Esophagus squamous epithelium (tissue), 5 donors: ENCODE results near the gene MARCHF9. TPM values are rescaled to one million over a fixed set of nuclear protein-coding genes. Genes with fewer than 3 reads are reported as not detected.

Experiments used
- DNase-seq: peaks from one replicate; lab custom pipeline; 2025; lab: John Stamatoyannopoulos, UW
- H3K27ac ChIP-seq, 4 donors: fragments of 200-600 bp; sonication (generic); one replicate each; pipeline ENCODE4 v1.5.1; 2016 to 2019; ENCODE audit warnings: mild to moderate bottlenecking in 1 of 4
- H3K27me3 ChIP-seq, 4 donors: fragments of 200-600 bp; sonication (generic); 1 replicate in 3 of 4; 2 replicates in 1 of 4; pipeline versions ENCODE4 v1.5.1 to v1.6.0; 2017 to 2021; ENCODE audit warnings: antibody characterized with exemption in 1 of 4
- H3K36me3 ChIP-seq, 3 donors: fragments of 200-600 bp; sonication (generic); one replicate each; pipeline ENCODE4 v1.5.1; 2016 to 2019
- H3K4me1 ChIP-seq, 3 donors: fragments of 200-600 bp; sonication (generic); one replicate each; pipeline ENCODE4 v1.5.1; 2017 to 2019
- H3K4me3 ChIP-seq, 4 donors: fragments of 200-600 bp; sonication (generic); 1 replicate in 3 of 4; 2 replicates in 1 of 4; pipeline ENCODE4 v1.5.1; 2016 to 2019; ENCODE audit warnings: mild to moderate bottlenecking in 2 of 4, moderate library complexity in 1 of 4
- H3K9me3 ChIP-seq, 3 donors: fragments of 200-600 bp; sonication (generic); one replicate each; pipeline ENCODE4 v1.5.1; 2016 to 2019
- POLR2A ChIP-seq, 4 donors: fragments of 450-650 bp; IDR thresholded peaks; one replicate each; pipeline ENCODE4 v1.6.1; 2017; ENCODE audit warnings: antibody characterized with exemption in 4 of 4, mild to moderate bottlenecking in 4 of 4, moderate library complexity in 3 of 4
- WGBS, 2 donors: methylation state at CpG; one replicate each; pipeline ENCODE4 v1.1.5; 2018; 5-methylcytosine and 5-hydroxymethylcytosine counted together
- intact Hi-C: fragments of 100-400 bp; cut with DNase I; formaldehyde crosslinking; loops from one replicate; pipeline ENCODE4 v1.15.0; 2022
- total RNA-seq, 4 donors: library from RNA; depleted of rRNA; stranded (reverse); fragments of >200 nt; gene quantifications; one replicate each; pipeline ENCODE4 v1.1.0, GENCODE V29; 2016
- TF ChIP-seq, protein P1 (sequence below), 6 experiments: fragments of 450-650 bp in 4 of 6; fragments of 200-600 bp in 2 of 6; sonication (generic) in 2 of 6; IDR thresholded peaks; one replicate each; pipeline ENCODE4 v1.5.1; 2016 to 2019; ENCODE audit warnings: antibody characterized with exemption in 6 of 6, mild to moderate bottlenecking in 4 of 6, moderate library complexity in 4 of 6
- donor health status: DM: yes; HTN: yes; CAD: no.

MARCHF9 gene
- total RNA-seq, 4 donors from 2014 or later: 3.6 to 8.4 (median 5.3) TPM

DNA sequence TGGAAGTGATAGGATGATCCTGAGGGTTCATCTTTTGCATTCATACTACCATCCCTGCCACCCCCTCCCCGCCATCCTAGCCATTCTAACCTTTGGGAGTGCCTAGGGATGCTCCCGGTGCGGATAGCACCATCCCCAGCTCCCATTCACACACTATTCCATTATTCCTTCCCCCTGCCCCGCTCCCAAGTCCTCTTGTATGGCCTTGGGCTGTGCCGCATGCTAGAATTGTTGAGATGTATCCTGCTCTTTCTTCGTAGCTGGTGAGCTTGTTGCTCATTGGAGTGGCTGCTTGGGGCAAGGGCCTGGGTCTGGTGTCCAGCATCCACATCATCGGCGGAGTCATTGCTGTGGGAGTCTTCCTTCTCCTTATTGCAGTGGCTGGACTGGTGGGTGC, 9.4 kb upstream of the MARCHF9 start:
- H3K36me3 ChIP-seq: peaks cover 7 to 43% (median 18%) of the 10 kb centered on the region in 3 donors
- no peak for DNase-seq
- peaks cover 0 to 35% (median 8%) of the 10 kb centered on the region in 3 donors for H3K4me1 ChIP-seq
- H3K27me3 ChIP-seq: peaks cover 0 to 19% (median 0%) of the 10 kb centered on the region in 4 donors
- peak overlapping the region; percentile 94 to 99 (median 96) for H3K27ac ChIP-seq
- WGBS, 2 donors: 41 to 64% methylated on average over 8 of the region's 8 CpGs
- peak overlapping the region; percentile 75 to 91 (median 80) for H3K4me3 ChIP-seq
- intact Hi-C loops: no loop called here
- TF ChIP-seq, protein P1, sequence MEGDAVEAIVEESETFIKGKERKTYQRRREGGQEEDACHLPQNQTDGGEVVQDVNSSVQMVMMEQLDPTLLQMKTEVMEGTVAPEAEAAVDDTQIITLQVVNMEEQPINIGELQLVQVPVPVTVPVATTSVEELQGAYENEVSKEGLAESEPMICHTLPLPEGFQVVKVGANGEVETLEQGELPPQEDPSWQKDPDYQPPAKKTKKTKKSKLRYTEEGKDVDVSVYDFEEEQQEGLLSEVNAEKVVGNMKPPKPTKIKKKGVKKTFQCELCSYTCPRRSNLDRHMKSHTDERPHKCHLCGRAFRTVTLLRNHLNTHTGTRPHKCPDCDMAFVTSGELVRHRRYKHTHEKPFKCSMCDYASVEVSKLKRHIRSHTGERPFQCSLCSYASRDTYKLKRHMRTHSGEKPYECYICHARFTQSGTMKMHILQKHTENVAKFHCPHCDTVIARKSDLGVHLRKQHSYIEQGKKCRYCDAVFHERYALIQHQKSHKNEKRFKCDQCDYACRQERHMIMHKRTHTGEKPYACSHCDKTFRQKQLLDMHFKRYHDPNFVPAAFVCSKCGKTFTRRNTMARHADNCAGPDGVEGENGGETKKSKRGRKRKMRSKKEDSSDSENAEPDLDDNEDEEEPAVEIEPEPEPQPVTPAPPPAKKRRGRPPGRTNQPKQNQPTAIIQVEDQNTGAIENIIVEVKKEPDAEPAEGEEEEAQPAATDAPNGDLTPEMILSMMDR (IDR thresholded peaks at IDR 0.05): no peak
- TF ChIP-seq POLR2A (IDR thresholded peaks at IDR 0.05): no peak
- H3K9me3 ChIP-seq: no peaks in the 10 kb centered on the region

- no peak for DNase-seq
- Histone ChIP-seq H3K27me3 (peaks cover 0 to 14% (median 0%) of the 10 kb centered on the region in 4 donors), H3K36me3 (peaks cover 7 to 46% (median 18%) of the 10 kb centered on the region in 3 donors), H3K4me3 (peak overlapping the region in 3 of 4 donors; percentile 76 to 91 (median 83)), H3K9me3 (no peaks in the 10 kb centered on the region), H3K4me1 (peaks cover 5 to 40% (median 11%) of the 10 kb centered on the region in 3 donors), H3K27ac (peak overlapping the region in 3 of 4 donors; percentile 96 to 99 (median 97))
- 58 to 59% methylated on average over 3 of the region's 3 CpGs for WGBS, 2 donors
- intact Hi-C loops: no loop called here
- no peak for TF ChIP-seq POLR2A (IDR thresholded peaks at IDR 0.05)
- TF ChIP-seq, protein P1 (IDR thresholded peaks at IDR 0.05): no peak
Measured at GRCh38 chr12:57746025-57746424, 8.9 kb upstream of the MARCHF9 start.

- intact Hi-C loops: no loop called here
- no peak overlapping the region for H3K4me3 ChIP-seq
Measured at GRCh38 chr12:57749061-57749460, 5.8 kb upstream of the MARCHF9 start.

DNA sequence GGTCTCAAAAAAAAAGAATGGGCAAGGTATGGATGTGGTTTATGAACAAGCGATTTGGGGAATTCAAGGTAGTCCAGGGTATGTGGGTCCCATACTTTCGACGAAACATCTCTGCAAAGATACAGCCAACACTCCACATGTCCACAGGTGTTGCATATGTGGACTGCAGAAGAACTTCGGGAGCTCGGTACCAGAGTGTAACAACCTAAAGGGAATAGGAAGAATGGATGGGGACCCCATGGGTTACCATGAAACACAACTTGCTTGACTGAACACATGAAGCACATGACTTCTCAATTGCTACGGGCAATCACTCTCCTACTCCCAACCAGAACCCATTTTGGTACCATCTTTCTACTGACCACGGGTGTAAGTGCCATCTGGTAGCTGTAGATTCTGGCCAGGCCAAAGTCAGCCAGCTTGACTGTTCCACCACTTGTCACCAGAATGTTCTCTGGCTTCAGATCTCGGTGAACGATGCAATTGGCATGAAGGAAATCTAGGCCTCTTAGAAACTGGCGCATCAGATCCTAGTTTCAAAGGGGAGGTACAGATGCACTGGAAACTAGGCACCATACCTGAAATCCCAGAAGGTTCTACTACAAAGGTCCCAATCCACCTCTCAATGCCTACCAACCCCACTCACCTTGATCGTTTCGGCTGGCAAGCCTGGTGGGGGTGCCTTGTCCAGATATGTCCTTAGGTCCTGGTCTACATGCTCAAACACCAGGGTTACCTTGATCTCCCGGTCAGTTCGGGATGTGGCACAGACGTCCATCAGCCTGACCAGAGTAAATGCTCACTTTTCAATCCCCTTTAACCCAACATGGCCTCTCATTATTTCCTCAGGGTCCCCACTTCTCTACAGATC, 4.1 kb upstream of the MARCHF9 start:
- no peaks in the 10 kb centered on the region for H3K9me3 ChIP-seq

More at GRCh38 chr12:57749061-57749460, 5.8 kb upstream of the MARCHF9 start:
- no peaks in the 10 kb centered on the region for H3K27me3 ChIP-seq
- H3K9me3 ChIP-seq: no peaks in the 10 kb centered on the region
- no peak for TF ChIP-seq POLR2A (IDR thresholded peaks at IDR 0.05)
- TF ChIP-seq, protein P1 (IDR thresholded peaks at IDR 0.05): no peak
- H3K36me3 ChIP-seq: peaks cover 7 to 46% (median 18%) of the 10 kb centered on the region in 3 donors
- H3K27ac ChIP-seq: no peak overlapping the region
- H3K4me1 ChIP-seq: peaks cover 22 to 50% (median 27%) of the 10 kb centered on the region in 3 donors
- no peak for DNase-seq
- WGBS, 2 donors: 78% methylated on average over 3 of the region's 5 CpGs; no CpG with 5 or more reads in 1 of the 2 donors

More for the DNA sequence above, 4.1 kb upstream of the MARCHF9 start:
- peaks cover 27 to 50% (median 29%) of the 10 kb centered on the region in 3 donors for H3K4me1 ChIP-seq
- WGBS, 2 donors: 74 to 76% methylated on average over 15 of the region's 15 CpGs
- TF ChIP-seq, protein P1 (IDR thresholded peaks at IDR 0.05): no peak
- TF ChIP-seq POLR2A (IDR thresholded peaks at IDR 0.05): no peak
- H3K4me3 ChIP-seq: peak overlapping the region in 3 of 4 donors; percentile 61 to 96 (median 82)
- intact Hi-C loops: no loop called here
- peak overlapping the region; percentile 84 to 92 (median 90) for H3K27ac ChIP-seq
- peaks cover 7 to 46% (median 18%) of the 10 kb centered on the region in 3 donors for H3K36me3 ChIP-seq
- H3K27me3 ChIP-seq: no peaks in the 10 kb centered on the region
- DNase-seq: no peak
